ENCODE data around the gene DAGLA.

Gene DAGLA

DNA sequence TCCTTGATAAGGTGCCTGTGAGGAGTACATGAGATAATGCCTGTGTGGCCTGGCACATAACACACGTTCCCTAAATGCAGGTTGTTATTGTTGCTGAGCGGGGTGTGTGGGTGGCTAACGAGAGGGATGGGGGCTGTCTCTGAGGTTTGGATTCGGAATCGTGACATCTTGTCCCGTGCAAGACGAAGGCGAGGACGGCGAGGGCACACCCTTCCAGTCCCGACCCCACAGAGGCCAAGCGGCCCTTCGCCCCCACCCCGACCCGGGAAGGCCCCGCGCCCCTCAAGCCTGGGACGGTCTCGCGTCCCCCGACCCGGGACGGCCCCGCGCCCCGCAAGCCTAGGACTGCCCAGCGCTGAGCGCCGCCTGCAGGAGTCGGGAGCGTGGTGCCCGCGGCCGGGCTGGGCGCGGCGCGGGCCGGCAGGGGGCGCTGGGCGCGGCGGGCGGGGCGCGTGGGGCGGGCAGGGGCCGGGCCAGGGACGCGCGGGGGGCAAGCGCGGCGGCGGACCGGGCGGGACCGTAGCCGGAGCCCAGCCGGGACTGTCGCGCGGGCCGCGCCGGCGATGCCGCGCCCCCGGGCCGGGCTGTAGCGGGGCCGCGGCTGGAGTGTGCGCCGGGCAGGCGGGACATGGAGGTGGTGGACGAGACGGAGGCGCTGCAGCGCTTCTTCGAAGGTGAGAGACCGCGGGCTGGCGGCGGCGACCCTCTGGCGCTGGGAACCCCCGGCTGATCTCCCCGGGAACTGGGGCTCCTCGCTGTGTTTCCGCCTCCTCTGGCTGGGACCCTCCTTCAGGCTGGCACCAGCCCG, 72.1 kb downstream of the DAGLA start, which contains the start of gene MYRF:
TSS of gene MYRF (plus strand) at position 520 of the 808 bp plus-strand sequence. CDS start at position 629, 109 bp downstream.
- no peak for DNase-seq

DNA sequence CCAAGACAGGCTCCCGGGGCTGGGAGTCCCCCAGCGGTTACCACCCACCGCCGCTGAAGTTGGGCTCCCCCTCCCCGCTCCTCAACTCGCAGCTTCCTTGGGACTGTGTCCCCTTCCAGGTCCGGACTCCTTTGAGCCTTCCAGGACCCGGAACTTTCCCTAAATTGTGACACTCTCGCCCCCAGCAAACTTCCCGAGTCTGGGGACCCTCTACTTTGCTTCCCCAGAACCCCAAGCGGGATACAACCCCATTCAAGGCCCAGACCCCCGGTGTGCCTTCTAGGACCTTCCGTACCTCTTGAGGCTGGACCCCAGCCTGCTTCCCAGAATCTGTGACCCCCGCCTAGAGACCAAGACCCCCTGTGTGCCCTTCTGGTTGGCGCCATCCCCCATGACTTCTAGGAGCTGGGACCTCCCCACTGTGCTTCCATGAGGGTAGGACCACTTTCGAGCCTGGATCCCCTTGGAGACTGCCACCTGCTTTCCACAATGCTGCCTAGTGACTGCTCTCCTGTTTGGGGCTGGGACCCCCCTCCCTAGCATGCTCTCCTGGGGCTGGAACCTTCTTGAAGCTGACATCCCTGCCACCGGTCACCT, 72.8 kb downstream of the DAGLA start:
- no peak for DNase-seq

DNA sequence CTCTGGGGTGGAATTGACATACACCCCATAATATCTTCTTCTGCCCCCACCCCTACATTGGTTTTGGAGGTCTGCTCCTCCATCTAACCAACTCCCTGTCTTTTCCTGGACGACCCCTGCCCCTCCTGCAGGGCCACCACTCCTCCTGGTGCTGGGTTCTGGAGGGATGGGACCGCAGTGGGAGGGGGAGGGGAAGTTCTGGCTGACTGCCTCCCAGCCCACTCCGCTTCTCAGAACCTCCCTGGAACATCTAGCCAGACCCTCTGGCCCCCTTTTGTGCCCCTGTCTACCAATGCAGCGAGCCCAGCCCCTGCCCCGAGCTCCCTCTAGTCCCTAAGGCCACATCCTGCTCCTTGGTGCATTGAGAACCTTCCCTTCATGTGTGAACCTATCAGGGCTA, 73.5 kb downstream of the DAGLA start:
- no peak for DNase-seq

DNA sequence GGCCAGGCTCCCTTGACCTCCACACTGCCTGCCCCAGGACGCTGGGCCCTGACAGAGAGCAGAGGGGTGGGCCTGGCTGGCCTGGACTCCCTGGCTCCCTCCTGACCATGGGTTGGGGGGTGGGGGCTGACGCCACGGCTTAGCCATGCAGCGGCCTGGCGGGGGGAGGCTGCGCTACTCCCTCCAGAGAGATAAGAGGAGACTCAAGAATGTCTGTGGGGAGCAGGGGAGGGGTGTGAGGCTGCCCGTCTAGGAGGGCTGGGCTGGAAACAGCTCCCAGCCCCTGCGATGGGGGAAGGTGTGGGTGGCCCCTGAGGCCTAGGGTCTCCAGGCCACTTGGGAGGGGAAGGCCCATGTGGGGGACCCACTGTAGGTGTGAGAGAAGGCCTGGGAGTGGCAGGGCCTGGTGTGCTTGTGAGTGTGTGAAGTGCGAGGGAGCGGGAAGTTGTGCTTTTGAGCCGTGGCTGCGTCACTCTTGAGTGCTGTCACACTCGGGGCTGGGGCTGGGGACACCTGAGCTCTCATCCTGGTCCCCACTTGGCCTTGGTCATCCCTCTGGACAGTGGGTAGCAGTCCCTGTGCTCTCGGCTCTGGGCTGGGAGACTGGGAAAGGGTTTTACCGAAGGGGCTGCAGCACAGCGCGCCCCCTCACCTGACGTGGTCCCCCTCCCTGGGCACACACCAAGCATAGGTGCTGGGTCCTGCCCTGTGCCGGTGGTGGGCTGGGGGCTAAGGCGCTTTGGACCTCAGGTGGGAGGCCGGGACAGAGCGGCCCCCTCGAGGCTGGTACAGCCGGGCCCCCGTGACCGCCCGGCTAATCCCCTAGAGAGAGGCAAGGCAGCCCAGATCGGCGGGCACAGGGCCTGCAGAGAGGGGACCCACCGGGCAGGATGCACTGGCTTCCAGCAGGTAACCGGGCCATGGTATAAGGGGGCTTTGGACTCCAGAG, 74.6 kb downstream of the DAGLA start:
- no peak for DNase-seq

DNA sequence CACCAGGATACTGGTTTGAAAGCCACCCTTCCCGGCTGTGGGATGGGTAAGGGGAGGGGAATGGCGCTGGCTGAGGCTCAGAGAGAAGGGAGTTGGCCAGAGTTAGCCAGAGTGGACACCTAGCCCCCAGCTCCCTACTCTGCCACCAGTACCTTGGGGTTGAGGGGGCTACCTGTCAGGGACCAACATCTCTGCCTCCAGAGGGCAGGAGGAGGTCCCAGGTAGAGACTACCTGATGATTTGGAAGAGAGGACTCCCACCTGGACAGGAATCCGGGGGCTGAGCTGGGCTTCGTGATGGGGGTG, 75.9 kb downstream of the DAGLA start:
- DNase-seq = no peak

DNA sequence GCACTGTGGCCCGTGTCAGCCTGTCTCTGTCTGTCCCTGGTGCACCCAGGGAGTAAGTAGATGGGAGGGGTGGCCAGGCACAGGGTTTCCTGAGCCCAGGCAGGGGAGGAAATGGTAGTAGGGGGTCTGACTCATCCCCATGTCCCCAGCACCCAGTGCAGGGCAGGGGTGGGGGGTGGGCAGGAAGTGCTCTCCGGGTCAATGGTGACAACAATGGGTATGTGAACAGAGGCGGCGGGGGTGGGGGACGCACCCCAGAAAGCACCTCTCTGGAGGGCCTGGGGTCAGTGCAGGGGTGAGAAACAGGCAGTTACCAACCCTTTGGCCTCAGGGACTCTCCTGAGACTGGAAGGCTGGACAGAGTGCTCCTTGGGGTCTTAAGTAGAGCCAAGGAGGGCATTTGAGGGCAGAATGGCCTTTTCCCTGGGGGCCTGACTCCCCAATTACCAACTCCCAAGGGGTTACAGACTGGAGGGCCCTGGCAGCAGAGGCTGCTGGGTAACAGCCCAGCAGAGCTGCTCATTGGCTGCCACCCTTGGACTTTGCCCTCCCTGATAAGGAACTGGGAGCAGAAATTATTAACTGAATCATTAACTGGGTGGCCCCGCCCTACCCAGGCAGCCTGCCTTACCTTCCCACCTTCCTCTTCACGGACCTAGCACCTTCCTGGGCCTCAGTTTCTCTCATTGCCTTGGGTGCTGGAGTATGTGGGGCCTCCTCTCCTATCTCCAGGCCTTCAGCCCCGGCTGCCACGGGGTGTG, 76.4 kb downstream of the DAGLA start:
- DNase-seq = no peak

- DNase-seq = no peak
Measured at GRCh38 chr11:61757213-61757862, 77.1 kb downstream of the DAGLA start.

DNA sequence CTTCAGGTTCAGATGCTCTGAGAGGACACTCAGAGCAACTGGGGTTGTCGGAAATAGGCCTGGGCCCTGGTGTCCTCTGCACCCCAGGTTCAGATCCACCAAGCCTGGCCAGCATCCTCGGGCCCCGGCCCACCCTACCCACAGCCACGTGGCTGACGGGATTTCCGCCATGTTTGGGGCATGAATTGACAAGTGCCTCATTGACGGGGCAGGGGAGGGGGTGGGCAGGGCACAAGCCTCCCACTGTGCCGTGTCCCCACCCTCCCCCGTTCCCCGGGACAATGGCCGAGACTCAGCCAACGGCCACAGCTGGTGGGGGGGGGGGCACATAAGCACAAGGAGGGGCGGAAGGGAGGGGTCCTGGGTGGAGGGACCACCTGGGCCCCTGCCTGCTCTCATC, 80.8 kb downstream of the DAGLA start:
- no peak for DNase-seq

GRCh38 chr11:61761440-61762222, 81.4 kb downstream of the DAGLA start:
- DNase-seq = no peak

DNA sequence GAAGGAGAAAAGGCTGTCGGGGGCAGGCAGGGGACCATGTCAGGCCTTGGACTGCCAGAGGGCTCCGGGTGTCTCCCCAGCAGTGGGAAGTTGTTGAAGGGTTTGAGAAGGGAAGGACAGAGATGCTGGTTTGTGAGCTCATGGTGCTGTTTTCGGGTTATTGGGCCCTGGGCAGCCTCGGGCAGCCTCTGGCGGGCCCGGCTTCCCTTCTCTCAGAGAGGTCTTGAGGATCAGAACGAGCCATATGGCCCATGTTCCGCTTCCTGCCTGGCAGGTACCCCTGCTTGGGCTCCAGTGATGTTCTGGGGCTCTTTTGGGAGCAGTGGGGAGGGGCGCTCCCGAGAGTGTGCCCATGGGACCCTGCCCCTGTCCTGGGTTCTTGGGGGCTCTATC, 82.0 kb downstream of the DAGLA start:
- DNase-seq = no peak

DNA sequence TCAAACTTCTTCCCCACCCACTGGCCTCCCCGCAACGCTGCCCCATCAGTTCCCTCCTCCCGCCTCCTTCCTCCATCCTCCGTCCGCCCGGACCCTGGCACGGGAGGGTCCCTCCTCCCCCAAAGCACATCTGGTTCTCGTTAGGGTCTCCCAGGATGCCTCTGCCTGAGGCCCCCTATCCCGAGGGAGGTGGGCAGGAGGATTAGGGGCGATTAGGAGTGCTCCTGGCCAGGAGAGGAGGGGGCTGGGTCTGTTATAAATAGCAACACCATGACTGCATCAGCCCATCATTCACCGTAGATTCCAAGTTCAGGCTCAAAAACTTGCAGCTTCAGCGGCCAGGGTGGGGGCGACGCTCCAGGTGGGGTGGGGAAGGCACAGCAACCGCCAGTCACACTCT, 82.6 kb downstream of the DAGLA start:
- no peak for DNase-seq

DNA sequence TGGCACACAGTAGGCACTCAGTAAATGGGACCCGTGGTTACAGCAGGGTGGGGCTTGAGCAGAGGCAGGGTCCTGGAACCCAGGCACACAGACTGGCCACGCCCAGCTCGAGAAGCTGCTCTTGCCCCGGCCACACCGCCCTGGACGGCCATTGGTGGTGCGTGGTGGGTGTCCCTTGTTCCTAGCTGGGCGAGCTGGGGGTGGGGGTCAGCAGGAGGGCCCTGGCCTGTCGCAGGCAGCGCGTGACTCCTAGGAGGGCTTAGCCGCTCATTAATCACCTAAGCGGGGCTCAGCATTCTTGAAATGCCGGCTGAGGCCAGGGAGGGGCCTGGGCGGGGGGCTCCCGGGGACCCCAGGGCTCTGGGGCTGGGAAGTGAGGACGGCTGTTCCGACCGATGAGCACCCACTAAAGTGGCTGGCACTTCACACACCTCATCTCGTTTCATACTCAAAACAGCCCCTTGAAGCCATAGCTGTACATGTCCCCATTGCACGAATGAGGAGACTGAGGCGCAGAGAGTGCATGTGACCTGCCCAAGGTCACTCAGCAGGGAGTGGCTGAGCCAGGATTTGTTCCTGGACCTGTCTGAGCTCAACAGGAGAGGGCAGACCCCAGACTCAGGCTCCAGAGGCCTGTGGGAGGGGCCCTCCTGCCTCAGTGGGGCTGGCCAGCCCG, 83.9 kb downstream of the DAGLA start:
- DNase-seq = no peak

DNA sequence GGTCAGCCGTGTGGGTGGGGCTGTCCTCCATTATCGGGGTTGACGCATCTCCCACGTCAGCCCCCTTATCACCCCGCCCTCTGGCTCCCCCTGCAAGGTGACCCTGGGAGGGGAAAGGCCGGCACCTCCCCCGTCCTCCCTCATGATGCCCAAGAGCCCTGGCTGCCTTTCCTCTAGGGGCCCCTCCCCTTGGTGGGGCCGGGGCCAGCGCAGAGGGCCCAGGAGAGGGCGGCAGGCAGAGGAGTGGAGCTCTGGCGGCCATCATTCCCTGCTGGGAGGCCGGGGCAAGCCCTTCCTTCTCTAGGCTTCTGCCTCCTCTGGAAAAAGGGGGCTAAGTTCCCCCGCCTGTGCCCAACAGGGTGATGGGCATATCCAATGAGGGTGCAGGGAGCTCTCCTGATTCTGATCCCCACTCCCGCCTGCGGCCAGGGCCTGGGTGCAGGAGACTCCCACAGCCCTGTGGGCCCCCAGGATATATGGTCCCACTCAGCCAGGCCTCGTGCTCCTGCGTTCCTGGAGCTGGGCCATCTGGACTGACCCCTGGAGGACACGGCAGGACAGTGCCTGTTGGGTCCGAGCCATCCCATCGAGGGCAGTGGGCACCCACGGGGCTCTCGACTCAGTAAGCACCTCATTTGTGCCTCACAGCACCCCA, 84.5 kb downstream of the DAGLA start:
- DNase-seq = no peak

- no peak for DNase-seq
Measured at GRCh38 chr11:61765550-61766253, 85.5 kb downstream of the DAGLA start.

DNA sequence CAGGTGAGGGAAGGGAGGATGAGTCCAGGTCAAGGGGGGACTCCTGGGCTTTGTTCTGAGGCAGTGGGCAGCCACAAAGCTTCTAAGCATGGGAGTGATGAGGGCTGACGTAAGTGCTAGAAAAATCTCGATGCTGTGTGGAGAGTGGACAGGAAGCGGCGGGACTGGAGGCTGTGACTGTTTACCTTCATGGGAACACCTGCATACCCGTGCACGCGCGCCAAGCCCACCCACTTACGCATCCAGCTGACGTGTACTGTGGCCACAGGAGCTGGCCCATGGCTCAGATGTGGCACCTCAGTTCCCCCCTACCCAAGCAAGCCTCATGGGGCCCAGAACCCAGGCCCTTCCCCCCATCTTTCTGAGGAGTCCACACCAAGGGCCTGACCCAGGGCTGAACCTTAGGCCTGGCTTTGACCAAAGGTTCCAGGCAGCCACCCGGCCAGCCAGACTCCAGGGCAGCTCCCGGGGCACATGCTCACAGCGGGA, 86.2 kb downstream of the DAGLA start:
- peak; percentile 29 to 48 for DNase-seq

DNA sequence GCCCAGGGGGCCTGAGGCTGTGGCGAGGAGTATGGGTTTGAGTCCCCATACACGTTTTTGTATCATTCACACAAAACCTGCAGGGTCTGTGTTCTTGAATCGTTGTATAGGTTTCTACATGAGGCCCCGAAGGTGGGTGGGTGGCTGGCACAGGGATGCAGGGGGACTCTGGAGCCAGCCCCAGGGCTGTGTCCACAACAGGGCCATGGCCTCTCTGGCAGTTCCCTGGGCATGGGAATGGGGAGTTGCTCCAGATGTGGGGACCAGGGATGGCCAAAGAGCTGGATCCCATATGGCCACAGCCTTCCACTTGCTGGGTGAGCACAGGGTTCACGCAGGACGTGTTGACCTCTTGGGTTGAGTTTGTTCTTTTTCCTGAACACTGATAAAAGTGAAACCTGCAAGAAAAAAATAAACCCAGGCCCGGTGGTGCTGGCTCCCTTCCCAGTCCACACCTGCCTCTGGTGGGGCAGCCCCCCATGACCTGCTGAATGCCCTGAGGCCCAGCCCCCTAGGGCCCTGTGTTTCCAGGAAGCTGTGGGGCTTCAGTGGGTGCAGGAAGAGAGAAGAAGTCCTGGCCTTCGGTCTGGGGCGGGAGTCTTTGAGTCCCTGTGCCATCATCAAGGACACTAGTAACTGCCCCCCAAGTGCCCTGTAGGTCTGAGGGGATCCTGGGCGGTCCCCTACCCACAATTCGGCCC, 88.3 kb downstream of the DAGLA start:
- no peak for DNase-seq

- no peak for DNase-seq
Measured at GRCh38 chr11:61769169-61769920, 89.2 kb downstream of the DAGLA start.

All from SHP77 (cell line).